ENCODE results near the gene LRRC32. TPM values are rescaled to one million over a fixed set of nuclear protein-coding genes. Genes with fewer than 3 reads are reported as not detected.

LRRC32 gene
- total and polyA plus RNA-seq, 12 donors = 20.9 to 389 (median 92.6) TPM

- 63 to 84% (median 78%) methylated on average over 2 of the region's 2 CpGs for WGBS, 4 donors
- TF ChIP-seq CTCF (IDR thresholded peaks at IDR 0.05) (no peak), POLR2A (IDR thresholded peaks at IDR 0.05) (no peak)
- Histone ChIP-seq H3K4me1 (replicated peaks in 1 of 2) (peaks cover 0 to under 1% of the 10 kb centered on the region in 2 donors), H3K4me3 (no peak overlapping the region), H3K36me3 (replicated peaks in 1 of 2) (peaks cover 0 to 17% of the 10 kb centered on the region in 2 donors), H3K27me3 (no peaks in the 10 kb centered on the region), H3K9me3 (replicated peaks in 1 of 3) (no peaks in the 10 kb centered on the region), H3K27ac (peak overlapping the region in 2 of 5 donors; percentile 42 to 90)
- intact Hi-C loops (cut with DNase I) = no loop called here
- peak in 3 of 7 donors; percentile 2 to 18 (median 10) for DNase-seq
Observed at GRCh38 chr11:76665172-76665571, 5.4 kb downstream of the LRRC32 start.

- H3K4me3 ChIP-seq = no peak overlapping the region
- intact Hi-C loops (cut with DNase I) = no loop called here
- DNase-seq = peak in 2 of 7 donors; percentile 8 to 21
- peaks cover 0 to 21% of the 10 kb centered on the region in 2 donors for H3K36me3 ChIP-seq (replicated peaks in 1 of 2)
- H3K9me3 ChIP-seq (replicated peaks in 1 of 3) = no peaks in the 10 kb centered on the region
- H3K27ac ChIP-seq = peak overlapping the region in 1 of 5 donors; percentile 90
- TF ChIP-seq CTCF (IDR thresholded peaks at IDR 0.05) (no peak), POLR2A (IDR thresholded peaks at IDR 0.05) (no peak)
- no peaks in the 10 kb centered on the region for H3K27me3 ChIP-seq
- 48 to 54% (median 49%) methylated on average over 11 of the region's 11 CpGs for WGBS, 4 donors
- no peaks in the 10 kb centered on the region for H3K4me1 ChIP-seq (replicated peaks in 1 of 2)
Observed at GRCh38 chr11:76664578-76665061, 5.9 kb downstream of the LRRC32 start.

GRCh38 chr11:76663912-76664440 lies 6.6 kb downstream of the LRRC32 start:
- DNase-seq = peak in 2 of 7 donors; percentile 11 to 17
- no peaks in the 10 kb centered on the region for H3K27me3 ChIP-seq
- intact Hi-C loops (cut with DNase I) = no loop called here
- no peak for TF ChIP-seq POLR2A (IDR thresholded peaks at IDR 0.05)
- TF ChIP-seq CTCF (IDR thresholded peaks at IDR 0.05) = no peak
- 84 to 90% (median 86%) methylated on average over 2 to 7 of the region's 7 CpGs for WGBS, 4 donors
- H3K4me3 ChIP-seq = no peak overlapping the region
- no peaks in the 10 kb centered on the region for H3K4me1 ChIP-seq (replicated peaks in 1 of 2)
- peak overlapping the region in 1 of 5 donors; percentile 90 for H3K27ac ChIP-seq
- H3K9me3 ChIP-seq (replicated peaks in 1 of 3) = no peaks in the 10 kb centered on the region
- peaks cover 0 to 28% of the 10 kb centered on the region in 2 donors for H3K36me3 ChIP-seq (replicated peaks in 1 of 2)

- peak in 1 of 7 donors; percentile 14 for DNase-seq
- H3K9me3 ChIP-seq (replicated peaks in 1 of 3) = no peaks in the 10 kb centered on the region
- intact Hi-C loops (cut with DNase I) = no loop called here
- peaks cover 0 to 32% of the 10 kb centered on the region in 2 donors for H3K36me3 ChIP-seq (replicated peaks in 1 of 2)
- no peak for TF ChIP-seq CTCF (IDR thresholded peaks at IDR 0.05)
- TF ChIP-seq POLR2A (IDR thresholded peaks at IDR 0.05) = no peak
- no peaks in the 10 kb centered on the region for H3K27me3 ChIP-seq
- no peaks in the 10 kb centered on the region for H3K4me1 ChIP-seq (replicated peaks in 1 of 2)
- H3K4me3 ChIP-seq = no peak overlapping the region
- WGBS, 4 donors = 63 to 77% (median 67%) methylated on average over 2 of the region's 2 CpGs; no CpG with 5 or more reads in 1 of the 4 donors
- H3K27ac ChIP-seq = peak overlapping the region in 1 of 5 donors; percentile 12
Observed at GRCh38 chr11:76663486-76663810, 7.1 kb downstream of the LRRC32 start.

All from adrenal gland (tissue), 12 donors.